Measurements from ENCODE around the gene DUSP16. TPM values are rescaled to one million over a fixed set of nuclear protein-coding genes. Genes with fewer than 3 reads are reported as not detected.

DUSP16 gene
- total and polyA plus RNA-seq, 2 of the 8 experiments (the other 6 are each of a cell fraction or from before 2014, with no cell fraction given), result 31.6 to 55.9 TPM

- no peak overlapping the region for H3K18ac ChIP-seq (ENCODE audit: extremely low read depth, low read length)
- H2AK5ac ChIP-seq (ENCODE audit: low read depth, low read length), result no peak overlapping the region
- no peaks in the 10 kb centered on the region; a peak in 1 of 7 replicates for H3K4me1 ChIP-seq (replicated peaks in 1 of 4; ENCODE audit: control insufficient read depth in 3 of 4, insufficient read depth in 4 of 4, low read length in 3 of 4)
- no peak overlapping the region for H3K4me2 ChIP-seq (ENCODE audit: insufficient read depth in 1 of 2, low read depth in 2 of 2, low read length in 2 of 2)
- peaks cover 0 to 82% of the 10 kb centered on the region in 2 experiments; a peak in 2 of 4 replicates for H3K79me2 ChIP-seq (ENCODE audit: control insufficient read depth in 1 of 2, insufficient read depth in 2 of 2, low read length in 2 of 2)
- no peak overlapping the region for H2BK20ac ChIP-seq (ENCODE audit: low read length)
- H3K9me3 ChIP-seq (ENCODE audit: insufficient read depth in 2 of 2, low read depth in 1 of 2, low read length in 1 of 2), result no peaks in the 10 kb centered on the region
- no peak for FAIRE-seq
- no peaks in the 10 kb centered on the region for H3K27me3 ChIP-seq (replicated peaks in 1 of 4; ENCODE audit: control insufficient read depth in 3 of 4, extremely low read depth in 1 of 4, insufficient read depth in 3 of 4, low read length in 3 of 4)
- ChIA-PET POLR2A (ENCODE audit: partially characterized antibody) (interaction anchor here (0.9 to 1.5 kb wide), 2 partner anchors 9 to 19 kb away, joined by 4 read pairs; no protein-coding TSS in a partner anchor), CTCF (ENCODE audit: partially characterized antibody) (no interaction called here)
- H3K9ac ChIP-seq (replicated peaks in 1 of 4; ENCODE audit: extremely low read depth in 1 of 4, low read depth in 3 of 4, low read length in 3 of 4), result no peak overlapping the region
- H2AFZ ChIP-seq (ENCODE audit: low read length), result no peak overlapping the region
- H3K56ac ChIP-seq (replicated peaks; ENCODE audit: insufficient read length, low read depth, low read length), result no peak overlapping the region
- no peak overlapping the region for H2BK15ac ChIP-seq (ENCODE audit: low read length)
- H3K4ac ChIP-seq (replicated peaks; ENCODE audit: insufficient read length, low read depth, low read length), result no peak overlapping the region
- H3K14ac ChIP-seq (ENCODE audit: insufficient read length), result no peak overlapping the region
- no peak overlapping the region for H2BK5ac ChIP-seq (ENCODE audit: low read depth, low read length)
- TF ChIP-seq POLR2AphosphoS5 (IDR thresholded peaks at IDR 0.05; ENCODE audit: low read depth, low read length) (no peak), FOSL1 (IDR thresholded peaks at IDR 0.05; ENCODE audit: insufficient read depth, low read depth, low read length) (no peak), JUND (IDR thresholded peaks at IDR 0.05; ENCODE audit: low read length) (no peak), BCL11A (IDR thresholded peaks at IDR 0.05; ENCODE audit: low read depth in 2 of 2, low read length in 2 of 2) (no peak)
- TF ChIP-seq, protein P1, sequence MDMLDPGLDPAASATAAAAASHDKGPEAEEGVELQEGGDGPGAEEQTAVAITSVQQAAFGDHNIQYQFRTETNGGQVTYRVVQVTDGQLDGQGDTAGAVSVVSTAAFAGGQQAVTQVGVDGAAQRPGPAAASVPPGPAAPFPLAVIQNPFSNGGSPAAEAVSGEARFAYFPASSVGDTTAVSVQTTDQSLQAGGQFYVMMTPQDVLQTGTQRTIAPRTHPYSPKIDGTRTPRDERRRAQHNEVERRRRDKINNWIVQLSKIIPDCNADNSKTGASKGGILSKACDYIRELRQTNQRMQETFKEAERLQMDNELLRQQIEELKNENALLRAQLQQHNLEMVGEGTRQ (IDR thresholded peaks at IDR 0.05; ENCODE audit: low read length), result no peak
- no peak for DNase-seq (ENCODE audit: low read depth in 1 of 2, low spot score in 2 of 2)
- no peak overlapping the region for H3K23ac ChIP-seq (ENCODE audit: insufficient read length)
- H3K79me1 ChIP-seq (ENCODE audit: low read depth, low read length), result no peaks in the 10 kb centered on the region; the same call in 1 of the 2 replicates
- H2BK120ac ChIP-seq (replicated peaks; ENCODE audit: low read depth, low read length), result no peak overlapping the region
- H4K91ac ChIP-seq (replicated peaks; ENCODE audit: insufficient read length, low read length), result no peak overlapping the region
- peaks cover 2 to 4% of the 10 kb centered on the region in 2 experiments for H4K20me1 ChIP-seq (replicated peaks in 1 of 2; ENCODE audit: control insufficient read depth in 1 of 2, insufficient read depth in 2 of 2, low read length in 2 of 2)
- no peak overlapping the region for H4K5ac ChIP-seq (ENCODE audit: insufficient read length, low read depth, low read length)
- 89% methylated on average over 4 of the region's 4 CpGs; no CpG with 5 or more reads in 1 of the 2 experiments for WGBS, 2 experiments (ENCODE audit: extremely low coverage in 1 of 2, insufficient coverage in 1 of 2, insufficient read length in 1 of 2, insufficient replicate concordance in 2 of 2, low coverage in 1 of 2, low lambda C conversion rate in 2 of 2, missing lambda C conversion rate in 1 of 2)
- no peak overlapping the region for H4K8ac ChIP-seq (ENCODE audit: extremely low read depth, insufficient read depth, low read length)
- H3K27ac ChIP-seq (ENCODE audit: low read depth, low read length), result no peak overlapping the region
- H2BK12ac ChIP-seq (ENCODE audit: low read depth, low read length), result no peak overlapping the region
- no peak overlapping the region for H3K4me3 ChIP-seq (ENCODE audit: extremely low read depth in 1 of 4, insufficient read depth in 2 of 4, low read depth in 3 of 4, low read length in 4 of 4)
- no peaks in the 10 kb centered on the region for H3K23me2 ChIP-seq (ENCODE audit: low read depth, low read length)
- peaks cover 0 to 4% (median 0%) of the 10 kb centered on the region in 4 experiments; a peak in 2 of 8 replicates for H3K36me3 ChIP-seq (ENCODE audit: control insufficient read depth in 2 of 4, insufficient read depth in 4 of 4, low read length in 3 of 4)
Measured at GRCh38 chr12:12542964-12543363, 19.7 kb downstream of the DUSP16 start.
